PC-3 (cell line): ENCODE results near the gene ZNF692. TPM values are rescaled to one million over a fixed set of nuclear protein-coding genes. Genes with fewer than 3 reads are reported as not detected.

ENCODE experiments used
- ATAC-seq: fragments of 200-7000 bp; cut with Tn5 transposase; 2 replicates; pipeline ENCODE4 v1.9.1; 2020; ENCODE audit warnings: mild to moderate bottlenecking, moderate library complexity
- BruUV-seq: library from RNA; stranded (reverse); fragments of 400-500 nt; replicated peaks from 2 replicates; lab custom pipeline; 2021; lab: Mats Ljungman, UMichigan
- CTCF ChIA-PET: fragments of 300-600 bp; sonication (Branson Sonifier 250); formaldehyde crosslinking; loops from one replicate; lab custom pipeline; 2022; ENCODE audit warnings: antibody characterized with exemption; lab: Charles Lee
- POLR2A ChIA-PET: fragments of 300-600 bp; sonication (Branson Sonifier 250); formaldehyde crosslinking; loops from one replicate; lab custom pipeline; 2022; ENCODE audit warnings: antibody characterized with exemption; ENCODE audit not compliant: unreplicated experiment; lab: Charles Lee
- DNase-seq: peaks from one replicate; pipeline ENCODE4 v3.0.0-alpha.2; 2015
- H2AFZ ChIP-seq: fragments of 300-600 bp; sonication (generic); 2 replicates; pipeline ENCODE4 v1.6.0; 2016; ENCODE audit warnings: antibody characterized with exemption, low read length
- H3F3A ChIP-seq: fragments of 300-600 bp; sonication (generic); one replicate; pipeline ENCODE4 v1.6.0; 2017; ENCODE audit warnings: antibody characterized with exemption, low read length, control low read depth, mild to moderate bottlenecking; ENCODE audit not compliant: unreplicated experiment
- H3K27ac ChIP-seq: fragments of 300-600 bp; sonication (generic); 2 replicates; pipeline ENCODE4 v1.5.1; 2016; ENCODE audit warnings: mild to moderate bottlenecking, low read length
- H3K27me3 ChIP-seq: fragments of 300-600 bp; sonication (generic); 2 replicates; pipeline ENCODE4 v1.6.1; 2016; ENCODE audit warnings: low read length, mixed read lengths
- H3K36me3 ChIP-seq: fragments of 300-600 bp; sonication (generic); 2 replicates; pipeline ENCODE4 v1.6.1; 2016; ENCODE audit warnings: low read depth, mixed run types, low read length, mixed read lengths
- H3K4me1 ChIP-seq: fragments of 300-600 bp; sonication (generic); 2 replicates; pipeline ENCODE4 v1.5.1; 2016; ENCODE audit warnings: low read length; ENCODE audit not compliant: insufficient read depth
- H3K4me2 ChIP-seq: fragments of 300-600 bp; sonication (generic); 2 replicates; pipeline ENCODE4 v1.6.0; 2016; ENCODE audit warnings: low read length
- H3K4me3 ChIP-seq: fragments of 300-600 bp; sonication (generic); 2 replicates; pipeline ENCODE4 v1.5.1; 2016; ENCODE audit warnings: mild to moderate bottlenecking, low read length, mixed read lengths
- H3K79me2 ChIP-seq: fragments of 300-600 bp; sonication (generic); 2 replicates; pipeline ENCODE4 v1.6.1; 2017; ENCODE audit warnings: low read length, mixed read lengths
- H3K9ac ChIP-seq: fragments of 300-600 bp; sonication (generic); 2 replicates; pipeline ENCODE4 v1.6.0; 2016; ENCODE audit warnings: mild to moderate bottlenecking, low read length
- H3K9me2 ChIP-seq: fragments of 300-600 bp; sonication (generic); replicated peaks from 2 replicates; pipeline ENCODE4 v1.6.1; 2016; ENCODE audit warnings: mixed run types, low read length, mixed read lengths
- H3K9me3 ChIP-seq: fragments of 300-600 bp; sonication (generic); 2 replicates; pipeline ENCODE4 v1.6.1; 2016; ENCODE audit warnings: low read length, mixed read lengths
- H4K20me1 ChIP-seq: fragments of 300-600 bp; sonication (generic); 2 replicates; pipeline ENCODE4 v1.6.1; 2016; ENCODE audit warnings: low read length, mixed read lengths
- CTCF ChIP-seq: fragments of 300-600 bp; sonication (generic); conservative IDR thresholded peaks from 2 replicates; pipeline ENCODE4 v1.5.1; 2017; ENCODE audit warnings: antibody characterized with exemption, low read depth, mild to moderate bottlenecking, low read length
- EZH2 ChIP-seq: fragments of 300-600 bp; sonication (generic); IDR thresholded peaks from one replicate; pipeline ENCODE4 v1.6.1; 2017; ENCODE audit warnings: antibody characterized with exemption, mild to moderate bottlenecking, low read length; ENCODE audit not compliant: unreplicated experiment
- EZH2phosphoT487 ChIP-seq: fragments of 300-600 bp; sonication (generic); IDR thresholded peaks from 2 replicates; pipeline ENCODE4 v1.6.1; 2018; ENCODE audit warnings: mild to moderate bottlenecking, antibody characterized with exemption, low read length, borderline replicate concordance
- intact Hi-C: fragments of 100-400 bp; cut with micrococcal nuclease; formaldehyde crosslinking; loops from 2 replicates; pipeline ENCODE4 v1.9.0; 2023
- total RNA-seq: library from RNA; depleted of rRNA; stranded (reverse); fragments of >200 nt; gene quantifications from 2 replicates; pipeline ENCODE4 v1.2.3, GENCODE V29; 2014

Gene ZNF692
- total RNA-seq, 1 experiment from 2014 or later: 85.4 TPM

- ChIA-PET CTCF (no interaction called here), POLR2A (no interaction called here)
- BruUV-seq: no TSS peak
- DNase-seq (peak; percentile 98), ATAC-seq (peak; percentile 33)
- Histone ChIP-seq H3K4me1 (peaks cover 64% of the 10 kb centered on the region), H3K9ac (peak overlapping the region; percentile 62), H3K4me2 (peak overlapping the region; percentile 88), H3K9me2 (no peaks in the 10 kb centered on the region), H3F3A (peaks cover 5% of the 10 kb centered on the region), H2AFZ (no peak overlapping the region), H3K27me3 (no peaks in the 10 kb centered on the region), H3K4me3 (peak overlapping the region; percentile 73), H3K79me2 (peaks cover 69% of the 10 kb centered on the region), H3K9me3 (no peaks in the 10 kb centered on the region), H3K36me3 (peaks cover 29% of the 10 kb centered on the region), H4K20me1 (no peaks in the 10 kb centered on the region), H3K27ac (peak overlapping the region; percentile 85)
- intact Hi-C loops: loop anchor here (1.0 to 5.0 kb wide), 2 partner anchors 12 to 121 kb away; partner anchors contain the start of gene OR14I1
- TF ChIP-seq EZH2: no peak
- no peak for TF ChIP-seq EZH2phosphoT487
- no peak for TF ChIP-seq CTCF
These were observed 35.3 kb downstream of the ZNF692 start for GRCh38 chr1:248823517-248824001.

GRCh38 chr1:248822148-248823032 lies 36.5 kb downstream of the ZNF692 start:
- Histone ChIP-seq H3F3A (peaks cover 5% of the 10 kb centered on the region), H3K27me3 (no peaks in the 10 kb centered on the region), H3K9me2 (no peaks in the 10 kb centered on the region), H3K4me1 (peaks cover 61% of the 10 kb centered on the region), H3K27ac (peak overlapping the region; percentile 85), H3K4me2 (peak overlapping the region; percentile 88), H3K79me2 (peaks cover 79% of the 10 kb centered on the region), H3K9ac (peak overlapping the region; percentile 62), H2AFZ (no peak overlapping the region), H3K9me3 (no peaks in the 10 kb centered on the region), H4K20me1 (no peaks in the 10 kb centered on the region), H3K36me3 (peaks cover 33% of the 10 kb centered on the region), H3K4me3 (peak overlapping the region; percentile 73)
- ATAC-seq (no peak), DNase-seq (peak; percentile 35)
- POLR2A ChIA-PET: no interaction called here
- CTCF ChIA-PET: no interaction called here
- TF ChIP-seq EZH2phosphoT487: no peak
- BruUV-seq: no TSS peak
- intact Hi-C loops: loop anchor here (1.0 to 5.0 kb wide), 2 partner anchors 11 to 120 kb away; partner anchors contain the start of gene OR14I1

GRCh38 chr1:248821641-248822040 lies 37.2 kb downstream of the ZNF692 start:
- peaks cover 54% of the 10 kb centered on the region for H3K4me1 ChIP-seq
- peaks cover 5% of the 10 kb centered on the region for H3F3A ChIP-seq
- H3K9me3 ChIP-seq: no peaks in the 10 kb centered on the region
- H3K79me2 ChIP-seq: peaks cover 87% of the 10 kb centered on the region
- peak overlapping the region; percentile 88 for H3K4me2 ChIP-seq
- BruUV-seq: TSS peak; percentile 47
- no peak for DNase-seq
- H2AFZ ChIP-seq: no peak overlapping the region
- intact Hi-C loops: loop anchor here (5.0 kb wide), 1 partner anchor 119 kb away; the partner anchor contains the start of gene OR14I1
- CTCF ChIA-PET: no interaction called here
- no peak for ATAC-seq
- H3K27me3 ChIP-seq: no peaks in the 10 kb centered on the region
- H3K4me3 ChIP-seq: peak overlapping the region; percentile 73; the same call in 1 of the 2 replicates
- H3K27ac ChIP-seq: peak overlapping the region; percentile 85
- H4K20me1 ChIP-seq: no peaks in the 10 kb centered on the region
- POLR2A ChIA-PET: interaction anchor here (0.6 kb wide), 1 partner anchor 28 kb away, joined by 3 read pairs; no protein-coding TSS in a partner anchor
- H3K9ac ChIP-seq: peak overlapping the region; percentile 15
- no peaks in the 10 kb centered on the region for H3K9me2 ChIP-seq
- H3K36me3 ChIP-seq: peaks cover 40% of the 10 kb centered on the region
- TF ChIP-seq EZH2phosphoT487 (no peak), EZH2 (no peak), CTCF (no peak)
